Measurements from ENCODE around the gene SLC25A31. TPM values are rescaled to one million over a fixed set of nuclear protein-coding genes. Genes with fewer than 3 reads are reported as not detected.

Gene SLC25A31
- total and polyA plus RNA-seq, 10 of the 15 experiments (the other 5 are each of a cell fraction or from before 2014, with no cell fraction given) = not detected

DNA sequence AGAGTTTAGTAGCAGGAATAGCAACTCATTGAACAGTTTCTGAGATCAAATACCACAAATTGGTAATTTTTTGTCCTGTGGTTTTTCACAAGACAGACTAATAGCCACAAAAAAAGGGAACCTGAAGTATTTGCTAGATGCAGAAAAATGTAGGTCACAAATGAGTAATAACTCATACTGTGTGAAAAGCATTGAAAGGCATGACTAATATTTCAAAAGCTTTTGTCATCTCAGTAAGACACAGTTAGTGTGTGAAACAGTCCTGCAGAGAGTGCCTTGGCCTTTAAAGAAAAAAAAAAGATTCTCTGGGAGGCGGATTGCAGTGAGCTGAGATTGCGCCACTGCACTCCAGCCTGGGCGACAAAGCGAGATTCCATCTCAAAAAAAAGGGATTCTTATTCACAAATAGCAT is 31.4 kb upstream of the SLC25A31 start (continued):
- TF ChIP-seq EED (IDR thresholded peaks at IDR 0.05; ENCODE audit: low read depth) = no peak
- TF ChIP-seq GABPA (IDR thresholded peaks at IDR 0.05; ENCODE audit: low read depth) = peak; percentile 28; the same call in 1 of the 2 replicates
- TF ChIP-seq CHD4 (IDR thresholded peaks at IDR 0.05) = no peak
- TF ChIP-seq JUNB (IDR thresholded peaks at IDR 0.05) = peak; percentile 93
- TF ChIP-seq POU2F2 (IDR thresholded peaks at IDR 0.05; ENCODE audit: borderline replicate concordance, low read depth, low read length) = peak; percentile 34; the same call in 1 of the 3 replicates
- TF ChIP-seq NFIC (IDR thresholded peaks at IDR 0.05; ENCODE audit: low read depth, low read length) = peak; percentile 97
- no peak for TF ChIP-seq KDM1A (IDR thresholded peaks at IDR 0.05; ENCODE audit: borderline replicate concordance)
- TF ChIP-seq, protein P1, sequence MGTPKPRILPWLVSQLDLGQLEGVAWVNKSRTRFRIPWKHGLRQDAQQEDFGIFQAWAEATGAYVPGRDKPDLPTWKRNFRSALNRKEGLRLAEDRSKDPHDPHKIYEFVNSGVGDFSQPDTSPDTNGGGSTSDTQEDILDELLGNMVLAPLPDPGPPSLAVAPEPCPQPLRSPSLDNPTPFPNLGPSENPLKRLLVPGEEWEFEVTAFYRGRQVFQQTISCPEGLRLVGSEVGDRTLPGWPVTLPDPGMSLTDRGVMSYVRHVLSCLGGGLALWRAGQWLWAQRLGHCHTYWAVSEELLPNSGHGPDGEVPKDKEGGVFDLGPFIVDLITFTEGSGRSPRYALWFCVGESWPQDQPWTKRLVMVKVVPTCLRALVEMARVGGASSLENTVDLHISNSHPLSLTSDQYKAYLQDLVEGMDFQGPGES (IDR thresholded peaks at IDR 0.05) = no peak
- TF ChIP-seq, protein P2, sequence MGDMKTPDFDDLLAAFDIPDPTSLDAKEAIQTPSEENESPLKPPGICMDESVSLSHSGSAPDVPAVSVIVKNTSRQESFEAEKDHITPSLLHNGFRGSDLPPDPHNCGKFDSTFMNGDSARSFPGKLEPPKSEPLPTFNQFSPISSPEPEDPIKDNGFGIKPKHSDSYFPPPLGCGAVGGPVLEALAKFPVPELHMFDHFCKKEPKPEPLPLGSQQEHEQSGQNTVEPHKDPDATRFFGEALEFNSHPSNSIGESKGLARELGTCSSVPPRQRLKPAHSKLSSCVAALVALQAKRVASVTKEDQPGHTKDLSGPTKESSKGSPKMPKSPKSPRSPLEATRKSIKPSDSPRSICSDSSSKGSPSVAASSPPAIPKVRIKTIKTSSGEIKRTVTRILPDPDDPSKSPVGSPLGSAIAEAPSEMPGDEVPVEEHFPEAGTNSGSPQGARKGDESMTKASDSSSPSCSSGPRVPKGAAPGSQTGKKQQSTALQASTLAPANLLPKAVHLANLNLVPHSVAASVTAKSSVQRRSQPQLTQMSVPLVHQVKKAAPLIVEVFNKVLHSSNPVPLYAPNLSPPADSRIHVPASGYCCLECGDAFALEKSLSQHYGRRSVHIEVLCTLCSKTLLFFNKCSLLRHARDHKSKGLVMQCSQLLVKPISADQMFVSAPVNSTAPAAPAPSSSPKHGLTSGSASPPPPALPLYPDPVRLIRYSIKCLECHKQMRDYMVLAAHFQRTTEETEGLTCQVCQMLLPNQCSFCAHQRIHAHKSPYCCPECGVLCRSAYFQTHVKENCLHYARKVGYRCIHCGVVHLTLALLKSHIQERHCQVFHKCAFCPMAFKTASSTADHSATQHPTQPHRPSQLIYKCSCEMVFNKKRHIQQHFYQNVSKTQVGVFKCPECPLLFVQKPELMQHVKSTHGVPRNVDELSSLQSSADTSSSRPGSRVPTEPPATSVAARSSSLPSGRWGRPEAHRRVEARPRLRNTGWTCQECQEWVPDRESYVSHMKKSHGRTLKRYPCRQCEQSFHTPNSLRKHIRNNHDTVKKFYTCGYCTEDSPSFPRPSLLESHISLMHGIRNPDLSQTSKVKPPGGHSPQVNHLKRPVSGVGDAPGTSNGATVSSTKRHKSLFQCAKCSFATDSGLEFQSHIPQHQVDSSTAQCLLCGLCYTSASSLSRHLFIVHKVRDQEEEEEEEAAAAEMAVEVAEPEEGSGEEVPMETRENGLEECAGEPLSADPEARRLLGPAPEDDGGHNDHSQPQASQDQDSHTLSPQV (IDR thresholded peaks at IDR 0.05) = no peak
- peak; percentile 98 for TF ChIP-seq DPF2 (IDR thresholded peaks at IDR 0.05)
- TF ChIP-seq BACH1 (IDR thresholded peaks at IDR 0.05; ENCODE audit: borderline replicate concordance) = peak; percentile 96
- peak; percentile 78 for TF ChIP-seq NR2F1 (conservative IDR thresholded peaks at IDR 0.05)
- TF ChIP-seq MTA2 (IDR thresholded peaks at IDR 0.05; ENCODE audit: low read depth) = peak; percentile 100
- no peak for TF ChIP-seq MXI1 (IDR thresholded peaks at IDR 0.05; ENCODE audit: low read depth, low read length)
- TF ChIP-seq CREM (IDR thresholded peaks at IDR 0.05; ENCODE audit: low read depth) = peak; percentile 62; the same call in 1 of the 2 replicates
- TF ChIP-seq MTA3 (IDR thresholded peaks at IDR 0.05; ENCODE audit: borderline replicate concordance, low read length) = peak; percentile 87
- TF ChIP-seq ATF7 (IDR thresholded peaks at IDR 0.05; ENCODE audit: low read depth) = peak; percentile 93
- peak; percentile 91 for TF ChIP-seq MEF2B (IDR thresholded peaks at IDR 0.05; ENCODE audit: partially characterized antibody, poor library complexity, severe bottlenecking)
- peak; percentile 91 to 95 for TF ChIP-seq IKZF2 (IDR thresholded peaks at IDR 0.05)
- peak; percentile 100 for TF ChIP-seq RUNX3 (IDR thresholded peaks at IDR 0.05; ENCODE audit: low read length)
- TF ChIP-seq IKZF1 (conservative IDR thresholded peaks at IDR 0.05) = peak; percentile 72
- TF ChIP-seq, protein P3, sequence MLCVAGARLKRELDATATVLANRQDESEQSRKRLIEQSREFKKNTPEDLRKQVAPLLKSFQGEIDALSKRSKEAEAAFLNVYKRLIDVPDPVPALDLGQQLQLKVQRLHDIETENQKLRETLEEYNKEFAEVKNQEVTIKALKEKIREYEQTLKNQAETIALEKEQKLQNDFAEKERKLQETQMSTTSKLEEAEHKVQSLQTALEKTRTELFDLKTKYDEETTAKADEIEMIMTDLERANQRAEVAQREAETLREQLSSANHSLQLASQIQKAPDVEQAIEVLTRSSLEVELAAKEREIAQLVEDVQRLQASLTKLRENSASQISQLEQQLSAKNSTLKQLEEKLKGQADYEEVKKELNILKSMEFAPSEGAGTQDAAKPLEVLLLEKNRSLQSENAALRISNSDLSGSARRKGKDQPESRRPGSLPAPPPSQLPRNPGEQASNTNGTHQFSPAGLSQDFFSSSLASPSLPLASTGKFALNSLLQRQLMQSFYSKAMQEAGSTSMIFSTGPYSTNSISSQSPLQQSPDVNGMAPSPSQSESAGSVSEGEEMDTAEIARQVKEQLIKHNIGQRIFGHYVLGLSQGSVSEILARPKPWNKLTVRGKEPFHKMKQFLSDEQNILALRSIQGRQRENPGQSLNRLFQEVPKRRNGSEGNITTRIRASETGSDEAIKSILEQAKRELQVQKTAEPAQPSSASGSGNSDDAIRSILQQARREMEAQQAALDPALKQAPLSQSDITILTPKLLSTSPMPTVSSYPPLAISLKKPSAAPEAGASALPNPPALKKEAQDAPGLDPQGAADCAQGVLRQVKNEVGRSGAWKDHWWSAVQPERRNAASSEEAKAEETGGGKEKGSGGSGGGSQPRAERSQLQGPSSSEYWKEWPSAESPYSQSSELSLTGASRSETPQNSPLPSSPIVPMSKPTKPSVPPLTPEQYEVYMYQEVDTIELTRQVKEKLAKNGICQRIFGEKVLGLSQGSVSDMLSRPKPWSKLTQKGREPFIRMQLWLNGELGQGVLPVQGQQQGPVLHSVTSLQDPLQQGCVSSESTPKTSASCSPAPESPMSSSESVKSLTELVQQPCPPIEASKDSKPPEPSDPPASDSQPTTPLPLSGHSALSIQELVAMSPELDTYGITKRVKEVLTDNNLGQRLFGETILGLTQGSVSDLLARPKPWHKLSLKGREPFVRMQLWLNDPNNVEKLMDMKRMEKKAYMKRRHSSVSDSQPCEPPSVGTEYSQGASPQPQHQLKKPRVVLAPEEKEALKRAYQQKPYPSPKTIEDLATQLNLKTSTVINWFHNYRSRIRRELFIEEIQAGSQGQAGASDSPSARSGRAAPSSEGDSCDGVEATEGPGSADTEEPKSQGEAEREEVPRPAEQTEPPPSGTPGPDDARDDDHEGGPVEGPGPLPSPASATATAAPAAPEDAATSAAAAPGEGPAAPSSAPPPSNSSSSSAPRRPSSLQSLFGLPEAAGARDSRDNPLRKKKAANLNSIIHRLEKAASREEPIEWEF (IDR thresholded peaks at IDR 0.05; ENCODE audit: insufficient replicate concordance, low read depth, low read length) = peak; percentile 100
- 0 out of 2 replicates have a peak, but pooled peaks have one; percentile 53 for TF ChIP-seq ZBED1 (IDR thresholded peaks at IDR 0.05; ENCODE audit: borderline replicate concordance)

Measured in GM12878 (cell line).